22Rv1 (cell line): ENCODE data around the gene ABCF1.

Source experiments
- H3K27ac ChIP-seq: fragments of 450-650 bp; 2 replicates; pipeline ENCODE4 v1.5.1; 2017
- CTCF ChIP-seq: fragments of 450-650 bp; IDR thresholded peaks from 2 replicates; pipeline ENCODE4 v1.5.1; 2017; ENCODE audit warnings: mild to moderate bottlenecking
- ZFX ChIP-seq: fragments of 450-650 bp; IDR thresholded peaks from 2 replicates; pipeline ENCODE4 v1.6.1; 2017; ENCODE audit warnings: antibody characterized with exemption, borderline replicate concordance

The ABCF1 gene

GRCh38 chr6:30640481-30640880 lies 69.2 kb downstream of the ABCF1 start:
- TF ChIP-seq CTCF (no peak), ZFX (no peak)
- no peak overlapping the region for H3K27ac ChIP-seq

- no peak overlapping the region for H3K27ac ChIP-seq
- no peak for TF ChIP-seq CTCF
- TF ChIP-seq ZFX, result no peak
Observed at GRCh38 chr6:30641048-30641447, 69.8 kb downstream of the ABCF1 start.
